Neural cell (in vitro differentiated cells): ENCODE data around the gene SLC29A2. TPM values are rescaled to one million over a fixed set of nuclear protein-coding genes. Genes with fewer than 3 reads are reported as not detected.

Experiments used
- H2AFZ ChIP-seq: fragments of 200-600, 300-800 bp; sonication (generic), shearing (Covaris generic); 2 replicates; pipeline ENCODE4 v1.6.0; 2014; ENCODE audit warnings: low read depth, mild to moderate bottlenecking, antibody characterized with exemption, low read length, moderate library complexity
- H3F3A ChIP-seq: fragments of 200-600 bp; shearing (Covaris generic); 2 replicates; pipeline ENCODE4 v1.6.1; 2016; ENCODE audit warnings: mild to moderate bottlenecking, moderate library complexity, mixed read lengths, antibody characterized with exemption, low read length; ENCODE audit not compliant: insufficient read depth, poor library complexity, severe bottlenecking
- H3K27ac ChIP-seq: fragments of 200-600, 300-800 bp; sonication (generic), shearing (Covaris generic); 2 replicates; pipeline ENCODE4 v1.5.1; 2014; ENCODE audit warnings: mild to moderate bottlenecking, low read length, moderate library complexity
- H3K27me3 ChIP-seq: fragments of 300-800, 200-600 bp; sonication (generic), shearing (Covaris generic); 2 replicates; pipeline ENCODE4 v1.6.0; 2014; ENCODE audit warnings: mild to moderate bottlenecking, low read depth, low read length, moderate library complexity; ENCODE audit not compliant: insufficient read depth
- H3K36me3 ChIP-seq: fragments of 300-800, 200-600 bp; sonication (generic), shearing (Covaris generic); 2 replicates; pipeline ENCODE4 v1.5.1; 2014; ENCODE audit warnings: mild to moderate bottlenecking, antibody characterized with exemption, low read length, moderate library complexity; ENCODE audit not compliant: insufficient read depth
- H3K4me2 ChIP-seq: fragments of 300-800, 200-600 bp; sonication (generic), shearing (Covaris generic); 2 replicates; pipeline ENCODE4 v1.6.0; 2014; ENCODE audit warnings: mild to moderate bottlenecking, low read length
- H3K4me3 ChIP-seq: fragments of 300-800, 200-600 bp; sonication (generic), shearing (Covaris generic); 2 replicates; pipeline ENCODE4 v1.5.1; 2014; ENCODE audit warnings: mild to moderate bottlenecking, low read length, moderate library complexity
- H3K79me2 ChIP-seq: fragments of 200-600 bp; shearing (Covaris generic); replicated peaks from 2 replicates; pipeline ENCODE4 v1.6.0; 2014; ENCODE audit warnings: mild to moderate bottlenecking, low read length, moderate library complexity; ENCODE audit not compliant: insufficient read depth
- H3K9ac ChIP-seq: fragments of 300-800, 200-600 bp; sonication (generic), shearing (Covaris generic); 2 replicates; pipeline ENCODE4 v1.6.1; 2016; ENCODE audit warnings: mild to moderate bottlenecking, low read length, mixed read lengths
- H3K9me2 ChIP-seq: fragments of 200-600 bp; shearing (Covaris generic); 2 replicates; pipeline ENCODE4 v1.6.1; 2016; ENCODE audit warnings: mild to moderate bottlenecking, low read length, mixed read lengths; ENCODE audit not compliant: insufficient read depth
- H3K9me3 ChIP-seq: fragments of 200-600, 300-800 bp; sonication (generic), shearing (Covaris generic); 2 replicates; pipeline ENCODE4 v1.6.1; 2016; ENCODE audit warnings: mild to moderate bottlenecking, mixed run types, low read length, moderate library complexity, mixed read lengths
- H4K20me1 ChIP-seq: fragments of 200-600 bp; shearing (Covaris generic); 2 replicates; pipeline ENCODE4 v1.6.1; 2016; ENCODE audit warnings: mild to moderate bottlenecking, mixed run types; ENCODE audit not compliant: insufficient read depth
- EP300 ChIP-seq: fragments of 450-650 bp; conservative IDR thresholded peaks from 2 replicates; pipeline ENCODE4 v1.6.1; 2014; ENCODE audit warnings: antibody characterized with exemption, mild to moderate bottlenecking, moderate library complexity; ENCODE audit not compliant: poor library complexity, severe bottlenecking
- EZH2 ChIP-seq: fragments of 200-600, 300-800 bp; shearing (Covaris generic), sonication (generic); IDR thresholded peaks from 2 replicates; pipeline ENCODE4 v1.6.1; 2014; ENCODE audit warnings: antibody characterized with exemption, low read length, borderline replicate concordance, mild to moderate bottlenecking; ENCODE audit not compliant: insufficient read depth, poor library complexity, severe bottlenecking
- MXI1 ChIP-seq: fragments of 450-650 bp; conservative IDR thresholded peaks from 2 replicates; pipeline ENCODE4 v1.6.1; 2014; ENCODE audit warnings: antibody characterized with exemption, mild to moderate bottlenecking; ENCODE audit not compliant: poor library complexity, severe bottlenecking
- POLR2AphosphoS5 ChIP-seq: IDR thresholded peaks from 2 replicates; pipeline ENCODE4 v1.6.1; 2012
- RAD21 ChIP-seq: fragments of 450-650 bp; conservative IDR thresholded peaks from 2 replicates; pipeline ENCODE4 v1.6.1; 2014; ENCODE audit warnings: antibody characterized with exemption, mild to moderate bottlenecking, moderate library complexity
- SMC3 ChIP-seq: fragments of 450-650 bp; conservative IDR thresholded peaks from 2 replicates; pipeline ENCODE4 v1.6.1; 2014; ENCODE audit warnings: antibody characterized with exemption, mild to moderate bottlenecking, moderate library complexity; ENCODE audit not compliant: poor library complexity
- TAF1 ChIP-seq: IDR thresholded peaks from 2 replicates; pipeline ENCODE4 v1.6.1; 2012; ENCODE audit warnings: low read depth
- polyA plus RNA-seq: library from polyadenylated mRNA; depleted of rRNA; stranded (reverse); fragments of >200 nt; gene quantifications from 2 replicates; pipeline ENCODE4 v1.2.3, GENCODE V29; 2014
- TF ChIP-seq, protein P1 (sequence below): IDR thresholded peaks from 2 replicates; pipeline ENCODE4 v1.6.1; 2012; ENCODE audit warnings: borderline replicate concordance
- TF ChIP-seq, protein P2 (sequence below): fragments of 450-650 bp; IDR thresholded peaks from 2 replicates; pipeline ENCODE4 v1.5.1; 2014; ENCODE audit warnings: antibody characterized with exemption, mild to moderate bottlenecking, moderate library complexity; ENCODE audit not compliant: poor library complexity, severe bottlenecking

Gene SLC29A2
- polyA plus RNA-seq, 1 donor from 2014 or later, result 1.7 TPM

DNA sequence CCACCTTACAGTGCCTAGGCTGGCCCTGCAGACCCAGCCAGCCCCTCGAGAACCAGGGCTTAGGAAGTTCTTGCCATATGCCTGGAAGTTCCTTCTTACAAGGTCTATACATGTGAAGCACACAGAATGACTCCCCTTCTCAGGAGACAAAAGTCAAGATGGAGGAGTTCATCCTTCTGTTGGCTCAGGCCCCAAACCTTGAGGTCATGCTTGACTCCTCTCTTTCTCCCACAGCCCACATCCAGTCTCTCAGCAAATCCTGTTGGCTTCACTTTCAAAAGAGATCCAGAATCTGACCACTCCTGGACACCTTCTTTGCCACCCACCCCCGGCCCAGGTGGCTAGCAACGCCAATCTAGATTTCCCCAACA lies 53.0 kb downstream of the SLC29A2 start:
- TF ChIP-seq, protein P1, sequence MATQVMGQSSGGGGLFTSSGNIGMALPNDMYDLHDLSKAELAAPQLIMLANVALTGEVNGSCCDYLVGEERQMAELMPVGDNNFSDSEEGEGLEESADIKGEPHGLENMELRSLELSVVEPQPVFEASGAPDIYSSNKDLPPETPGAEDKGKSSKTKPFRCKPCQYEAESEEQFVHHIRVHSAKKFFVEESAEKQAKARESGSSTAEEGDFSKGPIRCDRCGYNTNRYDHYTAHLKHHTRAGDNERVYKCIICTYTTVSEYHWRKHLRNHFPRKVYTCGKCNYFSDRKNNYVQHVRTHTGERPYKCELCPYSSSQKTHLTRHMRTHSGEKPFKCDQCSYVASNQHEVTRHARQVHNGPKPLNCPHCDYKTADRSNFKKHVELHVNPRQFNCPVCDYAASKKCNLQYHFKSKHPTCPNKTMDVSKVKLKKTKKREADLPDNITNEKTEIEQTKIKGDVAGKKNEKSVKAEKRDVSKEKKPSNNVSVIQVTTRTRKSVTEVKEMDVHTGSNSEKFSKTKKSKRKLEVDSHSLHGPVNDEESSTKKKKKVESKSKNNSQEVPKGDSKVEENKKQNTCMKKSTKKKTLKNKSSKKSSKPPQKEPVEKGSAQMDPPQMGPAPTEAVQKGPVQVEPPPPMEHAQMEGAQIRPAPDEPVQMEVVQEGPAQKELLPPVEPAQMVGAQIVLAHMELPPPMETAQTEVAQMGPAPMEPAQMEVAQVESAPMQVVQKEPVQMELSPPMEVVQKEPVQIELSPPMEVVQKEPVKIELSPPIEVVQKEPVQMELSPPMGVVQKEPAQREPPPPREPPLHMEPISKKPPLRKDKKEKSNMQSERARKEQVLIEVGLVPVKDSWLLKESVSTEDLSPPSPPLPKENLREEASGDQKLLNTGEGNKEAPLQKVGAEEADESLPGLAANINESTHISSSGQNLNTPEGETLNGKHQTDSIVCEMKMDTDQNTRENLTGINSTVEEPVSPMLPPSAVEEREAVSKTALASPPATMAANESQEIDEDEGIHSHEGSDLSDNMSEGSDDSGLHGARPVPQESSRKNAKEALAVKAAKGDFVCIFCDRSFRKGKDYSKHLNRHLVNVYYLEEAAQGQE, result no peak
- no peak for TF ChIP-seq RAD21
- no peak for TF ChIP-seq MXI1
- TF ChIP-seq EZH2, result no peak
- TF ChIP-seq TAF1, result no peak
- no peak for TF ChIP-seq EP300
- TF ChIP-seq, protein P2, sequence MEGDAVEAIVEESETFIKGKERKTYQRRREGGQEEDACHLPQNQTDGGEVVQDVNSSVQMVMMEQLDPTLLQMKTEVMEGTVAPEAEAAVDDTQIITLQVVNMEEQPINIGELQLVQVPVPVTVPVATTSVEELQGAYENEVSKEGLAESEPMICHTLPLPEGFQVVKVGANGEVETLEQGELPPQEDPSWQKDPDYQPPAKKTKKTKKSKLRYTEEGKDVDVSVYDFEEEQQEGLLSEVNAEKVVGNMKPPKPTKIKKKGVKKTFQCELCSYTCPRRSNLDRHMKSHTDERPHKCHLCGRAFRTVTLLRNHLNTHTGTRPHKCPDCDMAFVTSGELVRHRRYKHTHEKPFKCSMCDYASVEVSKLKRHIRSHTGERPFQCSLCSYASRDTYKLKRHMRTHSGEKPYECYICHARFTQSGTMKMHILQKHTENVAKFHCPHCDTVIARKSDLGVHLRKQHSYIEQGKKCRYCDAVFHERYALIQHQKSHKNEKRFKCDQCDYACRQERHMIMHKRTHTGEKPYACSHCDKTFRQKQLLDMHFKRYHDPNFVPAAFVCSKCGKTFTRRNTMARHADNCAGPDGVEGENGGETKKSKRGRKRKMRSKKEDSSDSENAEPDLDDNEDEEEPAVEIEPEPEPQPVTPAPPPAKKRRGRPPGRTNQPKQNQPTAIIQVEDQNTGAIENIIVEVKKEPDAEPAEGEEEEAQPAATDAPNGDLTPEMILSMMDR, result no peak
- TF ChIP-seq POLR2AphosphoS5, result no peak
- no peak for TF ChIP-seq SMC3
- Histone ChIP-seq H3K27ac (no peak overlapping the region), H3K9me2 (no peaks in the 10 kb centered on the region), H3K9ac (no peak overlapping the region), H3F3A (no peaks in the 10 kb centered on the region), H3K27me3 (no peaks in the 10 kb centered on the region), H3K79me2 (no peaks in the 10 kb centered on the region), H2AFZ (no peak overlapping the region), H3K4me3 (no peak overlapping the region), H3K36me3 (no peaks in the 10 kb centered on the region), H3K4me2 (no peak overlapping the region), H4K20me1 (no peaks in the 10 kb centered on the region), H3K9me3 (no peaks in the 10 kb centered on the region)

DNA sequence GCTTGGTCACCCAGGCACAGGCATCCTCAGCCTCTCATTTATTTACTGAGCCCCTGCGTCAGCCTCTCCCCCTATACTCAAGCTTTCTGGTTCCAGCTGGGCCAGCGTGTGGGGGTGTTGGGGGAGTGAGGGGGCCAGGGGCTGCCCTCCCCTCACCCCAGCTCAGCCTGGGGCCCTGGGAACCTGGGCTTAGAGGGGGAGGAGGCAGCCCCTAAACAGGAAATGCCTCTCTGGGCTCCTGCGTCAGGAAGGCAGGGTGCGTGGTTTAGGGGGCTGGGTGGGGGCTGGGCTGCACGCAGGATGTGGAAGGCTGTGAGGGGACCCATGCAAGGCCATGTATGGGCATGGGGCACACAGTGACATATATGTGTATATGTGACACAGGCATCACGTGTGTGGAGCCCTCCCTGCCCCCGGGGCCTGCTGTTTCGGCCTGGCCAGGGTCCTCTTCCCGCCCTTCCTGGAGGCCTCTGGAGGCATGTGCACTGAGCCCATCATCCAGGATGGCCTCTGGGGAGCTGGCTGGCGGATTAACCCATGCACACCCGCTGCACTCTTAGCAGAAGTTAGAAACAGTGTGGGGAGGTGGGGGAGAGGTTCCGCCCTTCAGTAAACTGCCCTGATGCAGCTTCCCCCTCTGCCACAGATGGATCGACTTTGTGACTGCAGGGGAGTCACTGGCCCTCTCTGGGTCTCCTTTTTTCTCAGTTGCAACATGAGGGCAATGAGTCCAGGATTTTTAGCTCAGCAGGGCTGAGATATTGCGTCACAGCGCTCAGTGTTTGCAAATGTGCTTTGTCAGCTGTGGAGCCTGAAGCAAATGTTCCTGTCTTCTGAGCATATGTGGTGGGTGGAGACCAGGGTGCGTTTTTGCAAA lies 53.6 kb downstream of the SLC29A2 start:
- no peak overlapping the region for H2AFZ ChIP-seq
- no peaks in the 10 kb centered on the region for H3K27me3 ChIP-seq
- no peaks in the 10 kb centered on the region for H3F3A ChIP-seq
- no peaks in the 10 kb centered on the region for H4K20me1 ChIP-seq
- H3K4me3 ChIP-seq, result no peak overlapping the region
- H3K36me3 ChIP-seq, result no peaks in the 10 kb centered on the region
- H3K79me2 ChIP-seq, result no peaks in the 10 kb centered on the region
- no peak overlapping the region for H3K4me2 ChIP-seq
- TF ChIP-seq POLR2AphosphoS5 (no peak), MXI1 (no peak), RAD21 (no peak), TAF1 (no peak)
- no peak overlapping the region for H3K27ac ChIP-seq
- H3K9me2 ChIP-seq, result no peaks in the 10 kb centered on the region
- H3K9ac ChIP-seq, result peak overlapping the region; percentile 1
- H3K9me3 ChIP-seq, result no peaks in the 10 kb centered on the region
